NCI-H226 (cell line): ENCODE data around the gene KLHL30.

Source experiments
- DNase-seq: peaks from one replicate; pipeline ENCODE4 v3.0.0-alpha.2; 2015

Gene KLHL30

GRCh38 chr2:238119756-238120462 lies 18.6 kb upstream of the KLHL30 start:
- no peak for DNase-seq

DNA sequence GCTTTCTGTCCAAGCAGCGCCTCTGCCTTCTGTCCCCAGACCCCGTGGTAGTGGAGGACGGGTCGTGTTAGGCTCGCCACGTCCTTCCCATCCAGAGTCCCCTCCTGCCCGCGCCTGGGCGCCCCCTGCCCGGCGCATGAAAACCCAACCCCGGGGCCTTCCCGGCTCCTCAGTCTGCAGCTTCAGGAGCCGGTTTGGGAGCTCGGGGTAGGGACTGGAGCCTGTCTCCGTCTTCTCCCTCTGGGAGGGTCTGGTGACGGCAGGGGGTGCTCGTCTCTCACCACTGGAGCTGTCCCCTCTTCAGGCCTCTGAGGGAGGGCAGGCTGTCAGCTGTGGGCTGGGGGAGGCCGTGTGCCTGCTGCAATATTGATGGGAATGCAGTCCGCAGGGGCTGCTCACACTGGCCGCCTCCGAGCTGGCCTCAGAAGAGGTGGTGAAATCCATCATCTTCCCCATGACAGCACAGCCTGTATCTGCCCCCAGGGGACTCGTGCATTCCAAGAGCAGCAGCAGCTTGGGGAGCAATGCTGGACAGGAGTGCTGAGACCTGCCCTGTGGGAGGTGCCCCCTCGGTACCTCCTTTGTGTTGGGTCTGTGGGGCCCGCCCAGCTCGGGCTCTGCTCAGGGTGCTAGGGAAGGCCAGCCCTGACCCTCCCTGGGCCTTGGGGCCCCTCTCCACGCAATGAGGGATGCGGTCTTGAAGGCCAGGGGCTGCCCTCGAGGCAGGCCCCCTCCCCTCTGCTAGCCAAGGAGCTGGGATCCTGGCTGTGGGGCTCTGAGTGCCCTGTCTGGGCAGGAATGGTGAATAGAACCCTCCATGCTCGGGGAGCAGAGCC lies 17.8 kb upstream of the KLHL30 start:
- no peak for DNase-seq

GRCh38 chr2:238121511-238122286 lies 16.8 kb upstream of the KLHL30 start:
- DNase-seq: no peak

- no peak for DNase-seq
These were observed 15.9 kb upstream of the KLHL30 start for GRCh38 chr2:238122287-238123217.

DNA sequence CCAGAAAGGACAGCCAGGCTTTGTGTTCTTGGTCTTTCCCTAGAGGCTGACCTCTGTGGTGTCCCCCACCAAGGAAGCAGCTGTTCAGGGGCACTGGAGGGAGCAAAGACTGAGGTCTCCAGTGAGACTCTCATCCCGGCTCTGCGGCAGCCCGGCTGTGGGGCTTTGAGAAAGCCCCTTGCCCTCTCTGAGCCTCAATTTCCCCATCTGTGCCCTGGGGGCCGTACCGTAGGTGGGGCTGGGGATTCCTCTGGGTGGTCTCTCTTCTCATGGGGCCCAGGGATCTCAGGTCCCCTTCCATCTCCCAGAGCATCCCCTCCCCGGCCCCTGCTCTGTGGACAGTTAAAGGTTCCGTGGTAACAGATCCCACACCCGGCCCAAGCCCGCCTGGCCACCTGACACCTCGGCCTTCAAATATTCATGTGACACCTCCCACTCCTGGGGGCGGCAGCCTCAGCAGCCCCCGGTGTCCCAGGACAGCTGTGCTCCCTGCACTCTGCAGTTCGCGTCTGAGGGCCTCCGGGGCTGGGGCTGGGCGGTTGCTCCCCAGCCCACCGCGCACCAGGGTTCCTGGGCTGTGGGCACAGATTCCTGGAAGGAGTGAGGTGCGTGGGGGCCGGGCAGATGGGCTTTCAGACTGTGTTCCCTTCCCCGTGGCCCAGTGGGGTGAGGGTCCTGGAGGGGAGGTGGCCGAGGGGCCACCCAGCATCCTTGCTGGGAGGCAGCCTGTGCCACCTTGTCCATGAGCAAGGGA lies 15.1 kb upstream of the KLHL30 start:
- no peak for DNase-seq

GRCh38 chr2:238123991-238124470 lies 14.4 kb upstream of the KLHL30 start:
- DNase-seq: no peak

DNA sequence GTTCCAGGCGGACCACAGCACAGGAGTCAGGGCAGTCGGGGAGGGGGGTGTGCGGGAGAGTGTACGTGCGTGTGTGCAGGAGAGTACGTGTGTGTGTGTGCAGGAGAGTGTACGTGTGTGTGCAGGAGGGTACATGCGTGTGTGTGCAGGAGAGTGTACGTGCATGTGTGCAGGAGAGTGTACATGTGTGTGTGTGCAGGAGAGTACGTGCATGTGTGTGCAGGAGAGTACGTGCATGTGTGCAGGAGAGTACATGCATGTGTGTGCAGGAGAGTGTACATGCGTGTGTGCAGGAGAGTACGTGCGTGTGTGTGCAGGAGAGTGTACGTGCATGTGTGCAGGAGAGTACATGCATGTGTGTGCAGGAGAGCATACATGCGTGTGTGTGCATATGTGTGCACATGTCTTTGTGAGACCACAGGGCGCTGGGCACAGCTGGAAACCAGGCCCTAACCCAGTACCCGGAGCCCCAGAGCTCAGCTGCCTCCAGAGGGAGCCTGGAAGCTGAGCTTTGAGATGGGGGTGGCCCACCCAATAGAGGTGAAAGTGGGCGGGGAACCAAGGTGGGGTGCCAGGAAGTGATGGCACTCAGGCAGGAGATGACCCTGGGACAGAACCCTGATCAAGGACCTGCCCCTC lies 13.9 kb upstream of the KLHL30 start:
- no peak for DNase-seq

DNA sequence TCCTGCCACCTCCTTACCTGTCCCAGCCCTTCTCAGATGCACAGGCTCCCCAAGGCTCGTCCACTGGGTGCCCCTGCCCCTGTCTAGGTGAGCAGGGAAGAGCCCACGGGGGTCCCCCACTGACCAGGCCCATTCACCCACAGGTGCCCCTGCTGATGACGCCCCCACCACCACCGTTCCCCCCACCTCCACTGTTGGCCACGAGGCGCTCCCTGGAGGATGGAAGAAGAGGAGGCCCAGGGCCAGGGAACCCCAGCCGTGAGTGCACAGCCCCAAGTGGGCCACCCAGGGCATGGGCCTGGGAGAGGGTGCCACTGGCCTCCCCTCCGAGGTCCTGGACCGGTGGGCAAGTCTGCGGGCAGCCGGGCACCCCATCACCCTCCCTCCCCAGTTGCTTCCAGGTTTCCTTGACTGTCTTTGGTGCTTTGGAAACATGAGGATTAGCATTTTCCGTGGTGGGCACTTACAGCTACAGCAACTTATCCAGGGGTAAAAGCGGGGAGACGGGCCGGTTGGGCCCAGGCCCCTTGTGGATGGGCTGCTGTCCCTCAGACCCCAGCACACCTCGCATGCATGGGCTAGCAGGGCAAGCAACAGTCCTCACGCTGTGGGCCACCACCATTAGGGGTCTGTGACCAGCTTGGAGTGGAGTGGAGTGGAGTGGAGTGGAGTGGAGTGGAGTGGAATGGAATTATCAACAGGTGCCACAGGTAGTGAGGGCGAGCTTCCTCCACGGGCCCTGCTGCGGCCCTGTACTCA lies 13.2 kb upstream of the KLHL30 start:
- no peak for DNase-seq

- DNase-seq: no peak
These were observed 12.1 kb upstream of the KLHL30 start for GRCh38 chr2:238126338-238126737.

- no peak for DNase-seq
These were observed 11.7 kb upstream of the KLHL30 start for GRCh38 chr2:238126775-238127164.

GRCh38 chr2:238127165-238128060 lies 11.1 kb upstream of the KLHL30 start:
- DNase-seq: peak; percentile 33

- DNase-seq: no peak
These were observed 10.4 kb upstream of the KLHL30 start for GRCh38 chr2:238128061-238128440.

- no peak for DNase-seq
These were observed 9.9 kb upstream of the KLHL30 start for GRCh38 chr2:238128534-238129001.

DNA sequence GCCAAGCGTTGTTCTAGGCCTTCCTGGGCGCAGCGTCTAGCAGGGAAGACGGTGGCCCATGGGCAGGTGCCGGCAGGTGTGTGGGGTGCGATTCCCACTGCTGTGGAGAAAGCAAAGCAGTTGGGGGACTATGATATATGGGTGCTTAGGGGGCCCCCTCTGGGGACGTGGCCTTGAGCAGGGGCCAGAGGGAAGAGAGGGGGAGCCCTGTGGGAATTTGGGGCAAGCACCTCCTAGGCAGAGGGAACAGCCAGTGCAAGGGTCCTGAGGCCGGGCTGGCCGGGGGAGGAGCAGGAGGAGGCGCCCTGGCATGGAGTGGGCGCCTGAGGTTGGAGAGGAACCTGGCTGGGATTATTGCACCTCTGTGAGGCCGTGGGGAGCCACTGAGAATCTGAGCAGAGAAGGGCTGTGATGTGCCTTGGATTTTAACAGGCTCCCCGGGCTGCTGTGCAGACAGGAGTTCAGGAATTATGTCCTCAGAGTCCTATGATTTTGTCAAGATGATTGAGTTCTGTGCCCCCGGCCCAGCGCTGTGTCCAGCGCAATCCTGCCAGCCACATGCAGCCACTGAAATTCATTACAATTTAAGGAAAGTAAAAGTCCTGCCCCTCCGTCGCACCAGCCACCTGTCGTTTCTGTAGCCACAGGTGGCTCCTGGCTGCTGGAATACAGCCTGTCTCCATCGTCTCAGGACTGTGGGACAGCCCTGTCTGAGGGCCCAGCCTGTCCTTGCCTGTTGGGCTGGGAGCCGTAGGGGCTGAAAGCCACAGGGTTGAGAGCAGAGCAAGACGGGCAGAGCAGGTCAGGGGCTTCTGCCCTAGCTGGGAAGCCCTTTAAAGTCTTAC lies 9.1 kb upstream of the KLHL30 start:
- no peak for DNase-seq

GRCh38 chr2:238130111-238130695 lies 8.3 kb upstream of the KLHL30 start:
- DNase-seq: no peak

DNA sequence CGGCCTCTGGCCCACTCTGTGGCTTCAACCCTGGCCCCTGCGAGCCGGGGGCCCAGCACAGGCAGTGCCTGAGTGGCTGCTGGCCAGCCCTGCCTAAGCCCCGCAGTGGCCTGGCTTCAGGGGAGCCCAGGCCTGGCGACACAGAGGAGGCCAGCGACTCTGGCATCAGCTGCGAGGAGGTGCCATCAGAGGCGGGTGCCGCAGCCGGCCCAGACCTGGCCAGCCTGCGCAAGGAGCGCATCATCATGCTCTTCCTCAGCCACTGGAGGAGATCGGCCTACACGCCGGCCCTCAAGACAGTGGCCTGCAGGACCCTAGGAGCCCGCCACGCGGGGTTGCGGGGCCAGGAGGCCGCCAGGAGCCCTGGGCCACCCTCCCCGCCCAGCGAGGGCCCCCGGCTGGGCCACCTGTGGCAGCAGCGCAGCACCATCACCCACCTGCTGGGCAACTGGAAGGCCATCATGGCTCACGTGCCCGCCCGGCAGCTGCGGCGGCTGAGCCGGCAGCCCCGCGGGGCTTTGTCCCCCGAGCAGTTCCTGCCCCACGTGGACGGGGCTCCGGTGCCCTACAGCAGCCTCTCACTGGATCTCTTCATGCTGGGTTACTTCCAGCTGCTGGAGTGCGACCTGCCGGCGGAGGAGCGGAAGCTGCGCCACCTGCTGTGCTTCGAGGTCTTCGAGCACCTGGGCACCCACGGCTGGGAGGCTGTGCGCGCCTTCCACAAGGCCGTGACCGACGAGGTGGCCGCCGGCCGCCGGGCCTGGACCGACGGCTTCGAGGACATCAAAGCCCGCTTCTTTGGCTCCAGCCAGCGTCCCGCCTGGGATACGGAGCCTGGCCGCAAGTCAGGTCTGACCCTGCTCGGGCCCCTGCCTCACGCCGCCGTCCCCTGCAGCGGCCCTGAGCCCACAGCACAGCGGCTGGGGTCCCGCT lies 7.5 kb upstream of the KLHL30 start:
- no peak for DNase-seq
